Ascending aorta (tissue), 2 donors: ENCODE measurements around the gene RASSF8. TPM values are rescaled to one million over a fixed set of nuclear protein-coding genes. Genes with fewer than 3 reads are reported as not detected.
"Not testable (repeated sequence)": the region's sequence is repeated elsewhere in the genome, so short reads cannot be mapped to it uniquely, and the experiment has no call there.

ENCODE experiments used
- DNase-seq, 2 donors: peaks; one replicate each; pipeline ENCODE4 v3.0.0-alpha.2; 2019; ENCODE audit warnings: low spot score in 2 of 2
- H3K27ac ChIP-seq, 2 donors: fragments of 200-600 bp; sonication (generic); one replicate each; pipeline ENCODE4 v1.5.1; 2016 to 2017; ENCODE audit warnings: mild to moderate bottlenecking in 1 of 2
- H3K27me3 ChIP-seq: fragments of 200-600 bp; sonication (generic); one replicate; pipeline ENCODE4 v1.5.1; 2017
- H3K36me3 ChIP-seq, 2 donors: fragments of 200-600 bp; sonication (generic); one replicate each; pipeline ENCODE4 v1.5.1; 2016
- H3K4me1 ChIP-seq, 2 donors: fragments of 200-600 bp; sonication (generic); one replicate each; pipeline ENCODE4 v1.5.1; 2016 to 2017; ENCODE audit warnings: mild to moderate bottlenecking in 1 of 2
- H3K4me3 ChIP-seq, 2 donors: fragments of 200-600 bp; sonication (generic); one replicate each; pipeline ENCODE4 v1.5.1; 2016 to 2017; ENCODE audit warnings: mild to moderate bottlenecking in 1 of 2
- H3K9me3 ChIP-seq, 2 donors: fragments of 200-600 bp; sonication (generic); one replicate each; pipeline ENCODE4 v1.5.1; 2016
- intact Hi-C: fragments of 100-400 bp; cut with DNase I; formaldehyde crosslinking; loops from one replicate; pipeline ENCODE4 v1.15.1; 2023
- total RNA-seq: library from RNA; depleted of rRNA; stranded (reverse); fragments of >200 nt; gene quantifications from one replicate; pipeline ENCODE4 v1.1.0, GENCODE V29; 2016
- TF ChIP-seq, protein P1 (sequence below), 3 experiments: fragments of 200-600 bp in 2 of 3; fragments of 450-650 bp in 1 of 3; sonication (generic) in 2 of 3; IDR thresholded peaks; one replicate each; pipeline ENCODE4 v1.5.1; 2016 to 2019; ENCODE audit warnings: antibody characterized with exemption in 3 of 3, mild to moderate bottlenecking in 1 of 3, moderate library complexity in 1 of 3

RASSF8 gene
- total RNA-seq, 1 donor from 2014 or later = 92.1 TPM

DNA sequence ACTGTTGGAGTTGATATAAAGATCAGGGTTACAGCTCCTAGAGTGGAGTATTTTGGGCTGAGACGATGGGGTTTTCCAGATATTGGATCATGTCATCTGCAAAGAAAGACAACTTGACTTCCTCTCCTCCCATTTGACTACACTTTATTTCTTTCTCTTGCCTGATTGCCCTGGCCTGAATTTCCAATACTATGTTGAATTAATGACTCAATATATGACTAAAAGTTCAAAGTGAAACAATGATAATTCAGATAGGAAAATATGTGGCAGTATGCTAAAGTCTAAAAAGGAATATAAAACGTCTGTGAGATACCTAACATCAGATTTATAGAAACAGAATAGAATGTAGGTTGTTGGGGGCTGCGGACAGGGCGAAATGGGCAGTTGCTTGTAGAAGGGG lies 94.2 kb downstream of the RASSF8 start:
- H3K27ac ChIP-seq = no peak overlapping the region
- TF ChIP-seq, protein P1, sequence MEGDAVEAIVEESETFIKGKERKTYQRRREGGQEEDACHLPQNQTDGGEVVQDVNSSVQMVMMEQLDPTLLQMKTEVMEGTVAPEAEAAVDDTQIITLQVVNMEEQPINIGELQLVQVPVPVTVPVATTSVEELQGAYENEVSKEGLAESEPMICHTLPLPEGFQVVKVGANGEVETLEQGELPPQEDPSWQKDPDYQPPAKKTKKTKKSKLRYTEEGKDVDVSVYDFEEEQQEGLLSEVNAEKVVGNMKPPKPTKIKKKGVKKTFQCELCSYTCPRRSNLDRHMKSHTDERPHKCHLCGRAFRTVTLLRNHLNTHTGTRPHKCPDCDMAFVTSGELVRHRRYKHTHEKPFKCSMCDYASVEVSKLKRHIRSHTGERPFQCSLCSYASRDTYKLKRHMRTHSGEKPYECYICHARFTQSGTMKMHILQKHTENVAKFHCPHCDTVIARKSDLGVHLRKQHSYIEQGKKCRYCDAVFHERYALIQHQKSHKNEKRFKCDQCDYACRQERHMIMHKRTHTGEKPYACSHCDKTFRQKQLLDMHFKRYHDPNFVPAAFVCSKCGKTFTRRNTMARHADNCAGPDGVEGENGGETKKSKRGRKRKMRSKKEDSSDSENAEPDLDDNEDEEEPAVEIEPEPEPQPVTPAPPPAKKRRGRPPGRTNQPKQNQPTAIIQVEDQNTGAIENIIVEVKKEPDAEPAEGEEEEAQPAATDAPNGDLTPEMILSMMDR (IDR thresholded peaks at IDR 0.05) = no peak

DNA sequence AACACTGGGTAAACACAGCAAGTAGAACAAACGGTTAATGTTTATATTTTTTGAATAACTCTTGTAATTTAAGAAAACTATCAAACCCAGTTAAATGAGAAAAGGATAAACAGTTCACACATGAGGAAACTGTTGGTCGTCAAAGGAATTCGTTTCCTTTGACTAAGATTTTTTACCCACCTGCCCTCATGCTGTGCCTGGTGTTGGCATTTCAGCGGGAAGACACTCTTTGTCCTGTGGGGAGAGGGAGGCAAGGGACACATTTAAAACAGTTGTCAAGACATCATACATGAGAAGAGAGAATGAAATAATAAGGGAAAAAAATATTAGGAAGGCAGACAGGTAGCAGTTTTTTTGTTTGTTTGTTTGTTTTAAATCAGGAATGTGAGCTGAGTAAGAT lies 95.9 kb downstream of the RASSF8 start:
- Histone ChIP-seq H3K9me3 (no peaks in the 10 kb centered on the region), H3K36me3 (no peaks in the 10 kb centered on the region), H3K4me3 (no peak overlapping the region), H3K27me3 (no peaks in the 10 kb centered on the region), H3K27ac (no peak overlapping the region), H3K4me1 (peaks cover 0 to 14% of the 10 kb centered on the region in 2 donors)
- no peak for DNase-seq
- TF ChIP-seq, protein P1 (IDR thresholded peaks at IDR 0.05) = no peak
- intact Hi-C loops = no loop called here

More for the DNA sequence above, 94.2 kb downstream of the RASSF8 start:
- peaks cover 0 to 14% of the 10 kb centered on the region in 2 donors for H3K4me1 ChIP-seq
- DNase-seq = no peak
- no peak overlapping the region for H3K4me3 ChIP-seq
- H3K36me3 ChIP-seq = no peaks in the 10 kb centered on the region
- intact Hi-C loops = no loop called here
- no peaks in the 10 kb centered on the region for H3K9me3 ChIP-seq
- H3K27me3 ChIP-seq = no peaks in the 10 kb centered on the region

DNA sequence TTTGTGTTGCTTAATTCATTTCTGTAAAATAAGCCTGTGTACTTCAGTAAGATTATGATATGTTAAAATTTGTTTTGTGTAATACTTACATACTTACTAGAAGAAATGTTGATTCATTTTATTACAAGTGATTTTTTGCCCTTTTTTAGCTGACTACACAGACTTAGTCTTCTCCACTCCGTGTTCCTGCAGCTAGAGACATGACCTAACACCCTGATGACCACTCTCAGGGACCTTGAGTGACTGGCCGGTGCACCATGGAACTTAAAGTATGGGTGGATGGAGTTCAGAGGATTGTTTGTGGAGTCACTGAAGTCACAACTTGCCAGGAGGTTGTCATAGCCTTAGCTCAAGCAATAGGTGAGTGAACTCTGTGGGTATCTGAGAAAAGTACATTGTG lies 96.6 kb downstream of the RASSF8 start:
- intact Hi-C loops = no loop called here
- no peak for DNase-seq
- H3K27ac ChIP-seq = no peak overlapping the region

DNA sequence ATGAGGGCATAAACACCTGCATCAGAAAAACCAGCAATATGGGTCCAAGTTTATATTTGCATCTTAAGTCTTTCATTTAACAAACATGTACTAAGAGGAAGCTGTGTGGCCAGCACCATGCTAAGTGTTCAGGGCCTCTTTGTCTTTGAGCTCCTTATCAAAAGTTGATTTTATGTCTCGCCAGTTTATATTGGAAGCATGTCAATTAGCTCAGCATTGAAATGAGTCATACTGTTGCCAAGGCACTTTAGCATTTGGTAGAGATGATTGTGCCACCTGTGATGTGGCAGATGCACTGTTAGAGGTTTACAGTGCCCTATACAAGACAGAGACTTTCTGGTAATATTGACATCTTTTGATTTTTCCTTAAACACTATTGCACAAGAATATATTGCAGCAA lies 97.9 kb downstream of the RASSF8 start:
- H3K36me3 ChIP-seq = no peaks in the 10 kb centered on the region
- H3K27ac ChIP-seq = no peak overlapping the region
- H3K27me3 ChIP-seq = no peaks in the 10 kb centered on the region
- no peak overlapping the region for H3K4me3 ChIP-seq
- TF ChIP-seq, protein P1 (IDR thresholded peaks at IDR 0.05) = no peak
- intact Hi-C loops = no loop called here
- DNase-seq = no peak
- H3K4me1 ChIP-seq = peaks cover 0 to 14% of the 10 kb centered on the region in 2 donors
- no peaks in the 10 kb centered on the region for H3K9me3 ChIP-seq

More for the DNA sequence above, 96.6 kb downstream of the RASSF8 start:
- Histone ChIP-seq H3K4me3 (no peak overlapping the region), H3K4me1 (peaks cover 0 to 14% of the 10 kb centered on the region in 2 donors), H3K9me3 (no peaks in the 10 kb centered on the region), H3K36me3 (no peaks in the 10 kb centered on the region), H3K27me3 (no peaks in the 10 kb centered on the region)
- TF ChIP-seq, protein P1 (IDR thresholded peaks at IDR 0.05) = no peak

DNA sequence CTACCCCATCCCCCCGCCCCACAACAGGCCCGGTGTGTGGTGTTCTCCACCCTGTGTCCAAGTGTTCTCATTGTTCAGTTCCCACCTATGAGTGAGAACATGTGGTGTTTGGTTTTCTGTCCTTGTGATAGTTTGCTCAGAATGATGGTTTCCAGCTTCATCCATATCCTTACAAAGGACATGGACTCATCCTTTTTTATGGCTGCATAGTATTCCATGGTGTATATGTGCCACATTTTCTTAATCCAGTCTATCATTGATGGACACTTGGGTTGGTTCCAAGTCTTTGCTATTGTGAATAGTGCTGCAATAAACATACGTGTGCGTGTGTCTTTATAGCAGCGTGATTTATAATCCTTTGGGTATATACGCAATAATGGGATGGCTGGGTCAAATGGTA lies 98.8 kb downstream of the RASSF8 start:
- H3K27me3 ChIP-seq, DNase-seq, H3K27ac ChIP-seq, intact Hi-C loops, H3K36me3 ChIP-seq, H3K4me3 ChIP-seq, H3K9me3 ChIP-seq: not testable (repeated sequence)
- H3K4me1 ChIP-seq = peaks cover 0 to 14% of the 10 kb centered on the region in 2 donors

DNA sequence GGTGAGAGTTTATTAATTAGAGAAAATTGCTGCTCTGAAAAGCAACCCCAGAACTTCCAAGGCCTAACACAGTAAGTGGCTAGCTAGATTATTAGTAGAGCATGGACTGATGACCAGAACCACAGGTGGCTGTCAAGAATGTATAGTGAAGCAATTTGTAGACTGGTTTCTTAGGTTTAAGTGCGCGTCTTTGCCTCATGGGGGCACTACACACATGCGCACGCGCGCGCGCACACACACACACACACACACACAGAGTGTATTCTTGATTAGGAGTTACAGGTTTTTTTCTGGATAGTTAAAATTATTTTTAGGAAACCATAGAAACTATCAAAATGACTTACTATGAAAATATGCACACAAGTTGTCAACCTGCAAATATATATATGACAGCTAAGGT lies 99.8 kb downstream of the RASSF8 start:
- Histone ChIP-seq H3K27ac (no peak overlapping the region), H3K27me3 (no peaks in the 10 kb centered on the region), H3K4me1 (peaks cover 0 to 12% of the 10 kb centered on the region in 2 donors), H3K36me3 (no peaks in the 10 kb centered on the region), H3K4me3 (no peak overlapping the region), H3K9me3 (no peaks in the 10 kb centered on the region)
- intact Hi-C loops = no loop called here
- TF ChIP-seq, protein P1 (IDR thresholded peaks at IDR 0.05) = no peak
- DNase-seq = no peak
